HG02642 (cell line): ENCODE measurements around the gene SLC44A1.
A peak's percentile ranks its signal among the peaks of the same experiment; 100 is the strongest.
"Not testable (repeated sequence)": the region's sequence is repeated elsewhere in the genome, so short reads cannot be mapped to it uniquely, and the experiment has no call there.

Experiments
- ATAC-seq: cut with Tn5 transposase; IDR thresholded peaks from one replicate; pipeline ENCODE4 v1.9.1; 2021; ENCODE audit warnings: mild to moderate bottlenecking; ENCODE audit not compliant: unreplicated experiment, poor library complexity

SLC44A1 gene

DNA sequence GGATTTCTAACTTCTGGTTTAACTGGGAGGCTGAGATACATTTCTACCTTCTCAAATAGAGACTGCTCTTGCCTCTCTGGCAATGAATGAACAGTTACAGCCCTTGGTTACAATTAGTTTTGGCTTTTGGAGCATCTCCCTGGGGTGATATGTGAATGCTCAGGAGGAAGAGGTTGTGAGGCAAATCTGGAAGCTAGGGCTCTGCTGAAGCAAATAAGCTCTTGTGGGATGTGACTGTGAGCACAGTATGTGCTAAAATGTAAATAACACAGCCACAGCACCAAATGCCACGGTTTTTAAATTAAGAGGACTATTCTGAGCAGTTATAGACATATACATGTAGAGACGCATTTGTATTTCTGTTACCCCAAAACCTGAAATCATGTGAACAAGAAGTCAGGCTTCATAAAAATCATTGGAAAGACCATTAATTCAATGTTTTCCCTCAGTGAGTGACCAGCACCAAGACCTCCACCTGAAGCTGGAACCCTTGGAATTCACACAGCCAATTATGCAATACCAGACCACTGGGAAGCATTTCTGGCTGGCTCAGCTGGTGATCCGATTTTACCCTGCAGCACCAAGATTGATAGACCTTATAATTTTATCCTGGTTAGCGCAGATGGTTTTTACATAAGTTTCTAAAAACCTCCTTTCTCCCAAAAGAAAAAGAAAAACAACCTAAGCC is 3.0 kb upstream of the SLC44A1 start:
- no peak for ATAC-seq

DNA sequence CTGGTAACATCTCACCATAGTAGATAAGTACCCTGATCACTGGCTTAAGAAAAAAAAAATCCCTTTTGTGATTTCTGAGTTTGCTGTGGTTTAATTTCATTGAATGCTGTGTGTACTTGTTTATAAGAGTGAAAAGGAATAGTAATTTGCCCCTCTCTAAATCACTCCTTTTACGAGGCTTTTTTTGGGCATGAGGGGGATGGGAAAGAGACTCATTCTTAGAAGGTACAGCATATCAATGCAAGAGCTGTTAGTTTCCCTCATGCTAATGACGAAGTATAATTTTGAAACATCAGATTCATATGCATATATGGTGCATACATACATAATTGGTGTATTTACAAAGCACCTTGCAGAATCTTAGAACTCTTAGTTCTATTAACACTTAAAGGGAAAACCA is 2.4 kb upstream of the SLC44A1 start:
- ATAC-seq, result no peak

DNA sequence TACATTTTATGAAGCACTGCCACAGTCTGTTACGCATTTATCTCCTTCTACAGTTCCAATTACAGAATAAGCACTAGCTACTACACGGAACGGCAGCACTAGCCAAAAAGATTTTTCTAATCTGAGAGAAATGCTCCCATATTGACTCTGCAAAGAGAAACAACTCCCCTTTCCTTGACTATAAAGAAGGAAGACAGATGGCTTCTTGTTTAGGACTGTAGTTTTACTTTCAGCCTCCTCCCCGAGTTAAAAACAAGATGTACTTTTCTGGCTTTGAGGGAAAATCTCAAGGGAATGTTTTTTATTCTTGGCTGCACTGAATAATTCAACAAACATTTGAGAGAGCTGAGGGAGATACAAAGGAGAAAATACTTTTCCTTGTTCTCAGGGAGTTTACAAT is 1.9 kb upstream of the SLC44A1 start:
- ATAC-seq, result no peak

DNA sequence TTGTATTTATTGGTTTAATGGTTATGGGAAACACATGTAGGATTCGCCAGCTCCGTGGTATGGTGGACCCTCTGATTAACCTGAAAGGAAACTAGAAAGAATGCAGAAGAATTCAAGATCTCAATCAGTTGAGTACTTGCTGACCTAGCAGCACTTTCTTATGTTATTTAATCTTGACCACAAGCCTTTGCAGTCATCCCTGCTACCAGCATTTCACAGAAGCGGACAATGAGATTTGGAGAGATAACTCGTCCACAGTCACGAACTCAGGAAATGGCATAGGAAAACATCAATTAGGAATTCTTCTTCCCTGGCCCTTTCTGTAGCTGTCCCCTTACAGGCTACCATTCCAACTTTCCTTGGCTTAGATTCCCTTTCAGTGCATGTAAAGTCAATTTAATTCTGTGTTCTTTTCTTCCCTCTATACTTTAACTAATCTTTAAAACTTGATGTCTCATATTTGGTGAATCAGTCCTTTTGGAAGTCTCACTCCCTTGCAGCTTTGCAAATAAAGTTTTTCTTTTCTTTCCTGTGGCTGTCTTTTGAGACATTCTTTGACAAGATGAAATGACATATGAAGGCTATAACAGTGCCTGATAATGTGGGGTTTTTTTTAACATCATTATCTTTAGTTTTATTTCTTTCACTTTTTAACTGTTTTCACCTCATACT is 1.3 kb upstream of the SLC44A1 start:
- ATAC-seq, result no peak

DNA sequence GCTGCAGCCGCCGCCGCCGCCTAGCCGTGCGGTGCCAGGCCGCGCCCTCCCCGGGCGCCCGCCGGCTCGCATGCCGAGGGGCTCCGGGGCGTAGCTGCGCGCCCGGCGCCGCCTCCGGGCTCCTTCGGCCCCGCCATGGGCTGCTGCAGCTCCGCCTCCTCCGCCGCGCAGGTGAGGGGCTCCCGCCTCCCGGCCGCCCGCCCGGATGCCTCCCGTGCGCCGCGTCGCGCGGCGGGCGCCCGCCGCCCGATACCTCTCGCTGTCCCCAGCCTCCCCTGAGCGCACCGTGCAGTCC is 230 bp downstream of the SLC44A1 start:
- ATAC-seq, result peak; percentile 62

DNA sequence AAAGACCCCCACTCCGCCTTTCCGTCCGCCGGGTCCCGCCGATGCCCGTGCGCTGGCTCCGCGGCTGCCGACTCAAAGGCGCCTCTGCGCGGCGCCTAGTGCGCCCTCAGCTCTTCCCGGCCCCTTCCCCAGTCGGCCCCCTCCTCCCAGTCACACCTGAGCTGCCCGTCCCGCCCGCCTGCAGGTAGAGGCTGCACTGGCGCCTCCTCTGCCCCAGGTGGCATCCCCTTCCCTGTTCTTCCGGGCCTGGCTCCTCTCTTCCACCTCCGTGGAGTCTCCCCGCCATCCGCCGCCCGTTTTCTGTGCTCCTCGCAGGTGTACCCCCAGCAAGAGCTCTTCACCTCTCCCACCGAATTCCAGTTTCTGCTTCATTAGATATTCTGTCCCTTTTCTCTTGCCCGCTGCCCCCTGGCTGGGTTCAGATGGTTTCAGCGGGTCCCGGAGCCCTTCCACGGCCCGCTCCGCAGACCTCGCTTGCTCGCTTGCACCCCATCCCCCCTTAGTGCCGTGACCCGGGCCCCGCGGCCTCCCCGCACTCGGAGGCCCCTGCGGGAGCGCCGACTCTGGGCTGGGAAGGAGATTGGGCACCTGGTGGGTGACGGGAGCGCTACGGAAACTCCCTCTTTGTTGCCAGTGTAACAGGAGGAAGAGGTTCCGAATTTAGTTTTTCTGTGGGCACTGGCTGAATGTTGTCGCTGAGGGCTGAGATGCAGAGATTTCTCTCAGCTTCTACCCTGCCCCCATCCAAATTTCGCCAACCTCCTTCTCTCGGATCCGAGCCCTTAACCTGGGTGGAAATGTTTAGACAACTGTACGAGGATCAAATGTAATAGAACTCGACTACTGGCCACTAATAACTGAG is 809 bp downstream of the SLC44A1 start:
- ATAC-seq, result peak; percentile 21

DNA sequence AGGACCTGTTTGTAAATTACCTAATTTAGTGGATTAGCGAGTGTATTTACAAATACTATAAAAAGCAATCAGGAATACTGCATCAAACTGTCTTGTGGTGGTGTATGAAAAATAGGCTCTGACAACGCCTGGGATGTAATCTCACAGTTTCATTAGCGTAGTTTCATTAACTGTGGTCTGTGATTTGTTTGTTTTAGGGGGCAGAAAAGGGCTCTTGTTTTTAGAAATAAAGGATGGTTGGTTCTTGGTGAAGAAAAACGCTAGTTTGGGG is 1.4 kb downstream of the SLC44A1 start:
- ATAC-seq, result no peak

DNA sequence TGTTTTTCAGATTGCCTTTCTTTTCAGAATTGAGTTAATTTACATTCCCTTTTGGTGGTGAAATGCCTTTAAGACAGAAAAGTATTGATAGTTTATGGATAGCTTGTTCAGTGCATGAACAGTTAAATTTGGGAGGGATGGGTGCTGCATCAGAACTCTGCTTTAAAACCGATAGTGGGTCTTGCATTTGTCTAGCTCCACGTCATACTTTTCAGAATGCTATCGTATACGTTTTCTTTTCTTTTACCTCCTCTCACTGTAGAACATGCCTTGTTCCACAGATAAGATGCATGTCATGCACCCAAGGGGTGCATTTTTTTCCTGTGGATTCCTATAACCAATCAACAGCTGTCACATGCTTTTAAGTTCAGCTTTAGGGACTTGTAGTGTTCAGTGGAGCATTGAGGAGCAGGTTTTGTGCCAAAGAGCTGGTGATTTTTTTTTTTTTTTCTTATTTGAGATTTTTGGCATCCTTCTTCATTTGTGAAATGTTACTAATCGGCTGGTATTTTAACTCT is 2.3 kb downstream of the SLC44A1 start:
- no peak for ATAC-seq

DNA sequence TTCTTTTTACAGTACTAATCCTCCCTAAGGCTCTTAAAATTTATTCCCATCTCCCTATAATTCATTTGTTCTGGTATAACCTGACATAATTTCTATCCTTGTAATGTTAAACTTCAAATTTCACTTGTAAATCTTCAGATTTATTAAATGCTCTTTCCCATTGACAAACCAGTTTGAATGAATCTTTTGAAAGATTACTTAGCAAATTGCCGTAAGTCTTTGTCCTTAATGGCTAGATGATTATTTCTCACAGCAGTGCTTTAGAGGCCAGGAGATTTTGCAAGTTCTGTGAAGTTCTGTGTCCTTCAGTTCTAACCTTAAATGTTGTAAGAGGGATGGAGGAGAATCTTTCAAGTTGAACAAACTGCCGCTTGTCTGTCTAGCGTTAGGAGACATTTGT is 4.2 kb downstream of the SLC44A1 start:
- no peak for ATAC-seq

DNA sequence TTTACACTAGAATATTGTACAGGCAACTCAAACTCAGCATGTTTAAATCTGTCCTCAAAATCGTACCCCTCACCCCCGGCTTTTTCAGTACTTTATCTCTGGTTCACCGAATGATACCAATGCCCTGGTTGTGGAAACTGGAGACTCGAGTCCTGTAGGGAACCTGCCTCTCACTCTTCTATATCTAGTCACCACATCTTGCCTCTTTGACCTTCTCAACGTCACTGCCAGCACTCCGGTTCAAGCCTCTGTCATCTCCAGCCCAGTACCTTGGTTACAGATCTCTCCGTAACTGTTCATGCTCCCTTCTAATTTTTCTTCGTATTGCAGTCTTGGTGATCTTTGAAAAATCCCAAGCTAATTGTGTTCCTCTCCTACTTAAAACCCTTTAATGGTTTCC is 6.7 kb downstream of the SLC44A1 start:
- ATAC-seq, result no peak

DNA sequence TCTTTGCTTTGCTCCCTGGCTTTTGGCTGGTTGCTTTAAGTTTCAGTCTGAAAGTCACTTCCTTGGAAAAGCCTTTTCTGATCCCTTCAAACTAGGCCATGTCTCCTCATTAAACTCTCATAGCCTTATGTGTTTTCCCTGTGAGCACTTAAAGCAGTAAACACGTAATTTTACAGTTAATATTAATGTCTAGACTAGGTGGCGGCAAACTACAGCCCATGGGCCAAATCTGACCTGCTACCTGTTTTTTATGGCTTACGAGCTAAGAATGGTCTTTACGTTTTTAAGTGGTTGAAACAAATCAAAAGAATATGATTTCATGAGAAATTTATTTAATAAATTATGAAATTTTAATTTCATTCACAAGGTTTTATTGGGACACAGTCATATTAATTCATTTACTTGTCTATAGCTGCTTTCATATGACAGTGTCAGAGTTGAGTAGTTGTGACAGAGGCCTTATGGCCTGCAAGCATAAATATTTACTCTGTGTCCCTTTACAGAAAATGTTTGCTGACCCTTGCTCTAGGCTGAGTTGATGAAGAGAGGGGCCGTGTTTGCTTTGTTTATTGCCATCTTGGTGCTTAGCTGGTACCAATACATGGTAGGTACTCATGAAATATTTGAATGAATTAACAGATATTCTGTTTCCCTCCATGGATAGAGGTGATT is 7.4 kb downstream of the SLC44A1 start:
- no peak for ATAC-seq

DNA sequence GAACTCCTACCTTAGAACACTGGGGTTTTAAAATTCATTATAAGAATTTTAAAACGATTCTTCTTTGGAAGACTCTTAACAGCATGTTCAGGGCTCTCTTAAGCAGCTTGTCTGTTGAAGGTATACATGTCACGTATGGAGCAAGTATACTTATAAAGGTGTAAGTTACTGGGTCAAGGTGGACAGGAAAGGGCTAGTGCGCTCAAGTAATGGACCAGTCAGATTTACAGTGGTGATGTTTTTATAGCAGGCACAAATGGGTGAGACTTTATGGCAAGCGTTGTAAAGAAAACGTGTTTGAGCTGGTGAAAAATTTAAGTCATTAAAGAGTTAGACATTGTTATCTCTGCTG is 7.9 kb downstream of the SLC44A1 start:
- ATAC-seq, result no peak

DNA sequence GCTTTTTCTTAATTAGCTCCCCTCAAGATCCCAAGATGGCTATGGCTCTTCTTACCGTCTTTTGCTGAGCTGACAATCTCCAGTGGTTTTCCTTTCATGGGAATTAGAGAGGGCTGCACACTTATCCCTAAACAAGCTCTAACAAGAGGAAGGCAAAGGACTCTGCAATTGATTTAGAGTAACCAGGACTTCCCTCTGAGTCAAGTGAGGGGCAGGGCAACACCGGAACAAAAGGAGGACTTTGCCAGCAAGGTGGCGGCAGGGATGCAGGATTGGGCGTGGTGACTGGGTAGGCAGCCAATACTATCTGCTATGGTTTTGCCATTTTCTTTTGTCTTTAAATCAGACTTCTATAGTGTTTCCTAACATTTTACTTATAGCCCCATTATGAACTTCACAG is 9.8 kb downstream of the SLC44A1 start:
- ATAC-seq, result no peak

DNA sequence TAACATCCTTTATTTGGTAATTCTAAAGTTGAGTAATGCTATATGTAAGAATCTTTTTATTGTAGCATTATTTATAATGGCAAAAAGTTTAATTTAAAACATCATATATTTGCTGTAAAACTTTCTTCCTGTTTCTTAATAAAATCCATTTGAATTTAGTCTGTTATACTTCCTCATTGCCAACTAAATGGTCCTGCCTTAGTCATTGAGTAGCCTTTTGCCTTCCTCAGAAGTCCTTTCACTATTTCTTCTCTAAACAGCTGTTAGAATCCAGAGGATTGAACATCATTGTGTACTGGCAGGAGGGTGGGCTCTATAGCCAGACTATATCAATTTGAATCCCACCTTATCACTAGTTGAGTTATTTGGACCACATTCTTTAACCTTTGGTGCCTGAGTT is 11.0 kb downstream of the SLC44A1 start:
- no peak for ATAC-seq

DNA sequence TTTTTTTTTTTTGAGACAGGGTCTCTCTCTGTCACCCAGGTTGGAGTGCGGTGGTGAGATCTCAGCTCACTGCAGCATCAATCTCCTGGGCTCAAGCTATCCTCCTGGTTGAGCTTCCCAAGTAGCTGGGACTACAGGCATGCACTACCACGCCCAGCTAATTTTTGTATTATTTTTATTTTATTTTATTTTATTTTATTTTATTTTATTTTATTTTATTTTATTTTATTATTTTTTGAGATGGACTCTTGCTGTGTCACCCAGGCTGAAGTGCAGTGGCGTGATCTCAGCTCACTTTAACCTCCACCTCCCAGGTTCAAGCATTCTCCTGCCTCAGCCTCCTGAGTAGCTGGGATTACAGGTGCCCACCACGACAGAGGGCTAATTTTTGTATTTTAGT is 12.1 kb downstream of the SLC44A1 start:
- not testable (repeated sequence) for ATAC-seq

DNA sequence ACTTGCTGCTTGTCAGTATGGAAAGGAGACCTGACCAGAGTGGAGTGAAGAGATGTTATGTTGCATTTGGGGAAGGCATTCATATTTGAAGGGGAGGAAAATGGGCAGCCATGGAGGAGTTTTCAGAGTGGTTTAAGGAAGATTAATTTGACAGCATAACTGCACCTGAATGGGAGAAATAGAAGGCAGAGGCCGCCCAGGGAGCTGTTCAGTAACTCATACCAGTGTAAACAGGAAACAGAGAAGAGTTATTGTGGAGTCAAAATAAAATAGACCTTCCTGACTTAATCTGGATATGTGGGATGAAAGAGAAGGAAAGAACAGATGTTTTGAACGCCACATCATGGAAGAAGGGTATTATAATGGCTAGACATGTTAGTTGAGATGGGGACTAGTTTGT is 13.4 kb downstream of the SLC44A1 start:
- no peak for ATAC-seq

DNA sequence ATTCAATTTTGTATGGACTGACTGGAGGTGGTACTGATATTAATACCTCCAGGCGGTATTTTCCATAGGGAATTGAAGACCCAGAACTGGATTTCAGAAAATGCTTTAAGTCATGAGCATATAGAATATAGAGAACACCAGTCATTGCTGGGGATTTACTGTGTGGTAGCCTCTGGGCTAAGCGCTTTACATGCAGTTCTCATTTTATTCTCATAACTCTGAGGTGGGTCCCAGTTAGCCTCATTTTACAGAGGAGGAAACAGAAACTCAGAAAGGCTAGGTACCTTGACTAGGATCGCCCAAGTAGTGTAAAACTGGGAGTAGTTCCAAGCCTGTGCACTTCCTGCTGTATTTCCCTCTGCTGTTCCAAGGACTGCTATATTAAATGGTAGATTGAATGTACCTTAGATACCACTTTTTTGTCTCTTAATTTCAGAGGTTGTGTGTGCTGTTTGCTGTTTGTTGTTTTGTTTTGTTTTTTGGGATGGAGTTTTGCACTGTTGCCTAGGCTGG is 13.8 kb downstream of the SLC44A1 start:
- peak; percentile 47 for ATAC-seq

DNA sequence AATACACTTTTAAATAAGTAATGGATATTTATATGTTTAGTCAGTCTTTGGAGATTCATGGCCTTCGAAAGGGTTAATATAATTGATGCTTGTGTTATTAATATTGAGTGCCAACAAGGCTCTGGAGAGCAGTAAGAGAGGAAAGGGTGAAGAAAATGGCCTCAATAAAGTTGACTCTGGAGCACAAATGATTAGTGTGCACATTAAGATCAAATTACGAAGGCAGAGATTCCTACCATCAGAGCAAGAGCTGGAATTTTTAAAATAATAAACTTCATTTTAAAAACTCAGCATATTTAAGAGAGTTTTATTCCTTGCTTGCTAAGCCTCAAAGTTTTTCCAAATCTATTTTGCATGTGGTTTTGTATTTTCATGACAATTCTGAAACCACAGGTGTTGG is 14.8 kb downstream of the SLC44A1 start:
- no peak for ATAC-seq

DNA sequence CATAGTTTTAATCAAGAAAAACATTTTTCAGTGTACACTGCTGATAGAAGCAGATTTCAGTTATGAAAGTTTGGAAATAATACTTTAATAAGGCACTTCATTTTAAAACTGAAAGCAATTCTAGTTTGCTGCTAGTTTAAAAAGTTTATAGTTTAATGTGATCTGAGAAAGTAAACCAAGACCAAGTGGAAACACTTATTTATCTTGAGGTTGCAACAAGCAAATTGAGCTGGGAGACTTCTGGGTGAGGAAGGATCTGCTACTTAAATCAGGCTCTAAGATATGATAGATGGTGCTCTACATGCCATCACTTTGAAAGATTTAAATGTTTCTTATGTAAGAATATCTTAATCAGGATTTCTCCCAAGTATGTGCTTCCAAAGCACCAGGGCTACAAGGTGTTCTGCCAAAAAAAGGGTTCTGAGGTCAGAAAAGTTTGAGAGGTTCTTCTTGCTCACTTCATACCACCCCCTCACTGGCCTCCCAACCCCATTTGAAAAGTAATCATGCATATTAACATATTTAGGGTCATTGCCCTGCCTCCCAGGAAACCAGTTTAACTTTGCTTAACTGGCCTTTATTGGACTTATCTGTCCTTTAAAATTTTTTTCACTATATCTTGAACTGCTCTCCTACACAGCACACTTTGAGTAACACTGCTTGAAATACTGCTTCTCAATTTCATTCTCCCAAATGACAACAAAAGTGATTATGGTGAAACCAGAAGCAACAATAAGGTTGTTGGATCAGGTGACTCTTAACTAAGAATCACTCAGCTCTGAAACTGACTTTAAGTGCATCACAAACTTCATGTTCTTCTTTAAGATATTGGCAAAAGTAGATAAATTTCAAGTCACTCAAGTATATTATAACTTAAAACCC is 15.5 kb downstream of the SLC44A1 start:
- no peak for ATAC-seq

DNA sequence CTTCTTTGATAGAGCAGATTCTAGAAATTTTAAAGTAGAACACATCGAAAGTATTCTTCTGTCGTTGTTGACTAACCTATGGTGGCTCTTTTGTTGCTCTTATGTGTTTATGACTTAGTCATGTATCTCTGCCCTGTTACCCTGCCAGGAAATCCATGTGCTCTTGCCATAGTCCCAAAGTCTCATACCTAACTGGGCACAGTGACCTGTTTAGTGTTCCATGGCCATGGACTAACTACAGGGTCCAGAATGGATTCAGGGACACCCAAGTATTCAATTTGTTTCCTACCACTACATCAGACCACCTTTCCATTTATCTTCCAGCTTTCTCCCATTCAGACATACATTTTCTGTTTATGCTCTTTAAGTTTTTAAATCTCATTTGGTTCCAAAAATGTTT is 18.0 kb downstream of the SLC44A1 start:
- ATAC-seq, result no peak
